SIG-M5 (cell line): ENCODE data around the gene JAKMIP2.

Experiments used
- DNase-seq: peaks from one replicate; lab custom pipeline; 2025; lab: John Stamatoyannopoulos, UW

JAKMIP2 gene

DNA sequence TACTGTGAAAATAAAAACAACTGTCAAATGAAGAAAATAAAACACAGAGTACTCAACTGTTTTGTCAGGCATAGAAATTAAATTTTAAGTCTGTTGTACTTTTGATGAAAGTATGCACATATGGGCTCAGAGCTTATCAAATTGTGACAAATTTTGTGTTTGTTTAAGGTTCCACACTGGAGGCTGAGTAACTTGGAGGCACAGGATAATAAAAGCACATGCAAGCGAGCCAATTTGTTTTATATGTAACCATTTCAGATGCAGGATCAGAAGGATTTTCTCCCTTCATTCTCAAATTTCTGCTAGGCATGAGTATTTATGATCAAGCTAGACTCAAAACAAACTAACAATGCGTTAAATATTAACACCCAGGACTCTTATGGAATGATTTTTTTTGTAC, 87.8 kb downstream of the JAKMIP2 start:
- DNase-seq: no peak

DNA sequence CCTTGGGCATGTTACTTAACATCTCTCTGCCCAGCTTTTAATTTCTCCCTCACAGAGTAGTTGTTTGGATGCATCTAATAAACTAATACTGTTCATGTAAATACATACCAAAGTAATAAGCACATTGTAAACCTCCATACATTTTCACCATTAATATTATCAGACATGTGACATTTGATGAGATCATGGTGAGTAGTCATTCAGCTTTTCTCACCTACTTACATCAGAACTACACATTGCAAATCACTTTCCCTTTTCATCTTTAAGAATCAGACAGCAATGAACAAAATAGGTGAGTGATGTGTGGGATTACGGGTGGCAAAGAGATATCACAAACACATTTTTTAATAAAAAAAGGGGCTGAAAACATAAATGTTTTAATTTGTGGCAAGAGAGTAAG, 89.3 kb downstream of the JAKMIP2 start:
- no peak for DNase-seq

DNA sequence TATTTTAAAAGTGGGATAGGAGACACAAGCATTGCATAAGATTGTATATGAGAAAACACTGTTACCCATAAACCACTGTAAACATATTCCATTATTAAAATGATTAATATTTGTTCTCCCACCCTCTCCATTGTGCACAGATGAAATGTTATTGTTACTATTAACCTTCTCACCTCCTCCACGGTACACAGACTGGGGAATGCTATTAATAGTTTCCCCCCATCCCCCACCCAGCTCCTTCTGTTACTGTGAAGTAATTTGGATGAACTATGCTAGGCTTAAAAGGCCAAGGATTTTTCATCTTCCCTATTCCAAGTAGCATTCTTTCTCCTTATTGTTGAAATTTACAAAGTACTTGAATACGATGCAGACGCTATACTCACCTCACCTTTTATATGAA, 91.4 kb downstream of the JAKMIP2 start:
- no peak for DNase-seq

DNA sequence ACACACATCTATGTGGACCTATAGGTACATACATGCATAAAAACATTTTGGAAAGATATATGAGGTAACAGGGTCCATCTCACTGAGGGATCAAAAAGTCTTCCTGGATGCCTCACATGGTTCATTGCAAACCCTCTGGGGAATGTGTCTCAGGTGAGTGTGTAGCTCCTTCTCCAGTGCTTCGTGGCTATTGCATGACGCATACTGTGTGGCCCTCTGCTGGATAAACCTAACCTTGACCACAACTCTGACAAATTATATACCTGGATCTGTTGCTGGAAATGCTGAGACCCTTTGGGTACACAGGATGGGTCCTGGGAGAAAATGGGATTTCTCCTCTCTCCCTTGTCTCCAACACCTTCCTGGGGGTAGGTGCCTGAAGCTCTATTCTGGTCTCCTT, 91.9 kb downstream of the JAKMIP2 start:
- DNase-seq: no peak

DNA sequence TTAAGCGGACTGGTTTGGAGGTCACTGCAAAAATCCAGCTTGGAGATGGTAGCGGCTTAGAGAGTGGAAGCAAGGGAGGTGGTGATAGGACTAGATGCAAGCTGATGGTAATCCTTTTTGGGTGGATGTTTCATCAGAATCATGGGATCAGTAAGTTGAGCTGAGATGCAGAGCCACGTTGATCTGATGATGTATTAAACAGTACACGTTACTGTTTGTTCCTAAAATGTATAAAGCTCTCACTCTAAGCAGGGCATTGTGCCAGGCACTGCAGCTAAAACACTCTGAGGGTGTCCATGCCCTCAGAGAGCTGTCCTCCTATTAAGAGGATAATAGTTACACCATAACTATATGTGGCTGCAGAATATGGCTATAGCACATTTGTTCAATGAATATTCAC, 93.1 kb downstream of the JAKMIP2 start:
- no peak for DNase-seq

DNA sequence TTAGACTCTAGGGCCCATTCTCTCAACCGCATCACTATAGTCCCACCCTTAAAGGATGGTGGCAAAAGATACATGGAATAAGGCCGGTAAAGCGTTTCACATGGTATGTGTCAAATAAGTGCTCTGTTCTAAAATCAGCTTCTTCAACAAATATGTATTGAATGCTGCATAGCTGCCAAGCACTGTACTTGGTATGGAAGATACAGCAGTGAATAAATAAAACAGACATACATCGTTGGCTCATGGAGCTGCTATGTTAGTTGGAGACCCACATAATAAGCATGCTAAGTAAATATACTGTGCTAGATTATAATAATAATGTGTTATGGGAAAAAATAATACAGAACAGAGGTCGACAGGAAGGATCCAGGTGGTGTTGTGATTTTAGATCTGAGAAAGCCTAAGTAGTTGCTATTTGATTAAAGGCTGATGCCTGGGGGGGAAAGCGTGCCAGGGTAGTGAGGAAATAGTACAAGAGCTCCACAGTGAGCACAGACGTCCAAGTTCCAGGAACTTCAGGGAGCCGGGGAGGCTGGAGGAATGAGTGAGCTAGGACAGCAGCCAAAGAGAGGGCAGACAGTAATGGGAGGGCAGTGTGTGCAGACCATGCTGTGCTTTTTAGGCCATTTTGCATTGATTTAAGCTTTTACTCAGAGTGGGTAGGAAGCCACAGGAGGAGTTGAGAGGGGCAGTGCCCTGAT, 93.7 kb downstream of the JAKMIP2 start:
- DNase-seq: no peak

DNA sequence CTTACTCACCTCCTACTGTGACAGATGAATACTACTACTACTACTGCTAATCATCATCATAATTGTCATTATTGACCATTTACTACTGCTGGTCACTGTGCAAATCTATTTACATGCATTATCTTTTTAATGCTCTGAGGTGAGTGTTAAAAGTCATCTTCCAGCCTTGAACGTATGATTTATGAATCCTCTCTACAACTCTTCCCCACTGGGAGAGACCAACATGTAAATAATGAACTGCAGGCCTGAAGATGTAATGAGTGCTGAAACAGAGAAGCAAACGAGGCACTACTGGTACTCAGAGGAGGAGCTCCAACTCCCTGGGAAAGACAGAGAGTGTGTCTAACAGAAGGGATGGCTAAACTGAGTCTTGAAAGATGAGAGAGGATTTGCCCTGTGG, 95.4 kb downstream of the JAKMIP2 start:
- no peak for DNase-seq

DNA sequence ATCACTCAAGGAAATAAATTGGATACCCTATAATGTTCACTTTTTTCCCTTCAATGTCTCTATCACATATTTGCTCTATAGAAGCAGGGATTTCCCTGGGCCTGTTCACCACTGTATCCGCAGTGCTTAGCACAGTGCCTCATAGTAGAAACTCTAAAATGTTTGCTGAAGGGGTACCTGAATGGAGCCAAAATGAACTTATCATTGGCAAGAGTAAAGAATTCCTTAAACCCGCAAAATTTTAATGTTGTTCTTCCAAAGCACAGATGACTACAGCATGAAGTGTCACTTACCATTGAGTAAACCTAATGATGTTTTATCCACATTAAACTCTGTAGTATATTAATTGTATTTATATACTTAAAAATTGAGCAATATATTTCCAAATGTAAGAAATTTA, 96.1 kb downstream of the JAKMIP2 start:
- DNase-seq: no peak

DNA sequence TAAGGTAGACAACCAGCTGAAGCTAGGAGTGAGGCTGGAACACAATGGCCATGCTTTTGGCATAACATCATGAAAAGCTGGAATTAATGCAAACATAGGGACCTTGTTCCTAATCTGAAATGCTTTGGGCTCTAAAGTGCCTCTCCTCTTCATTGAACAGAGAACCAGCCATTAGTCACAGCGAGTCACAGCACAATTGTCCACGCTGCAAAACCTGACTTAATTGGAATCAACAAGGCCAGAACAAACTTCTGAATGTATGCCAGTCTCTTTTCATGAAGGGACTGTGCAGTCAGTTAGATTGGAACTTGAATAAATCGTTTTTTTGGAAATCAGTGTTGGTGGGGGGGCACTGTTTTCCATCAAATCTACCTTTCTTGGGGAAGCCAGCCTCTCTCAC, 96.5 kb downstream of the JAKMIP2 start:
- DNase-seq: no peak

DNA sequence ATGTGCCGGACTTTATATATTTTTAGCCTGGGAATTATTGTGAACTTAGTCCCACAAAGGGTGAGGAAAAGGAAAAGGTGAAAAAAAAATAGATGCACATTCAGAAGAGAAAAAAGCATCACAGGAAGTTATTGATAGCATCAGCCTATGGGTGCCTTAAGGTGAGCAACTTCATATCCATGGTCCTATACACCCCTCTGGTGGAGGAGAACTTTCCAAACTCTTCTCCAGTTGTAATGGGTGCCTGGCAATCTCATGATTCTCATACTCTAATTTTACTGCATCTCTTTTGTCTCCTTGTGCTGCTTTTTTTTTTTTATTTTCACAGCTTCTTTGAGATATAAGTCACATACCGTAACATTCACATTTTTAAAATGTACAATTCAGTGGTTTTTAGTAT, 107.4 kb downstream of the JAKMIP2 start:
- DNase-seq: no peak

DNA sequence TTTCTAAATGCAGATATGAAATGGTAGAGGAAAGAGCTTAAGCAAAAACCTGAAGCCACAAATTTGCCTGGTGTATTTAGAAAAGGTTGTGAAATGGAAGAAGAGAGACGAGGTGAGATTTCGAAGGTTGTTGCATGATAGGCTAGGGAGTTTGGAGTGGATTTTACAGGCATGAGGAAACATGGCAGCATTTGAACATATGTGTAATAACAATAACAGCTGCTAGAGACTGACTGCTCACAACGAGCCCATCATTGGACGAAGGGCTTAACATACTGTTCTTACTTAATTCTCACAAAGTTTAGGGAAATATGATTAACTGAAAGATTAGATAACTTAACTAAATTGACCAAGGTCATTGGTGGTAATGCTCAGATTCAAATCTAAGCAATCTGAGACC, 108.1 kb downstream of the JAKMIP2 start:
- no peak for DNase-seq

DNA sequence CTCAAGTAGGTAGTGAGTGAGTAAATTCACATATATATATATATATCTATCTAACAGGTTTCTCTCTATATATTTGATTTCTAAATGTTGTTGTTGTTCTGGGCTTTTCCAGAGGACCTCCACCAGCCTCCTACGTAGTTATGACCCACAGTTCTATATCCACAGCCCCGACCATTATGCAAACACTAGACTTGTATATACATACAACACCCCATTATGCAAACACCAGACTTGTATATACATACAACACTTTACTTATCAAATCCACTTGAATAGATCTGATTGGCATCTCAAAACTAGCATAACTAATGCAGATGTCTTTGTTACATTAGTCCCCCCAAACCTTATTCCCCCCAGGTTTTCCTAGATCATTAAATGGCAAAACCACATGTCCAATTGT, 108.7 kb downstream of the JAKMIP2 start:
- DNase-seq: no peak

DNA sequence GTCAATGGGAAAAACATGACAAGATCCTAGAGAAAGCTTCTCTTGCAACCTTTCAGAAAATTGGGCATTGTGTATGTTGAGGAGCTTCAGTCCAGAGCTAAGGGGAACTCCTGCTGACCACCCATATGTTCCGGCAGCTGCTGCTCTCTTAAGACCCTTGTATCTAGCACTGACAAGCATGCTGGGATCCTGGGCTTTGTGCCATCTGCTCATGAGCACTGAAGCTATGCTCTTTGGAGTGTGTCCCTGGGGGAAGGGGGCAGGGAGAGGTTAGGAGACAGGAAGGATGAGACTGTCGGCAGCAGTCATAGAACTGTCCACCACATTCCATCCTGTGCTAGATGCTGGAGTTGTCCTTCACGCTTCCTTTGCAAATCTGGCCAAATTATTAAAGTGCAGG, 109.3 kb downstream of the JAKMIP2 start:
- DNase-seq: no peak

DNA sequence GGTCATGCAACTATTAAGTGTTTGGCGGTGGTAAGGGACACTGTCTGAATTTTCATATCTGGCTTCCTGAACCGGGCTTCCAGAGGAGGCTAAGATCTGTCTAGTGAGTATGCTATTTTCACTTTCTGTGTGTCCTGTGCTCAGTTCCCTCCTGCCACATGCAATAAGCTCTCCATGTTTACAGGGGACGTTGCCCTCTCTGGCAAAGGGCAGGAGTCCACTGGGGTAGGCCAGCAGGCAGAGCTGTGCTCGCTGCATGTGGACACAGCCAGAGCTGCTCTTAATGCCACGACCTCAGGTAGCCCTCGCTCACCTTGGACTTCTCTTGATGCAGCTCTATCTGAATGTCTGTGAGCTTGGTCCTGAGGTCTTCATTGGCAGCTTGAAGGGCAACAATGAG, 111.2 kb downstream of the JAKMIP2 start:
- no peak for DNase-seq

DNA sequence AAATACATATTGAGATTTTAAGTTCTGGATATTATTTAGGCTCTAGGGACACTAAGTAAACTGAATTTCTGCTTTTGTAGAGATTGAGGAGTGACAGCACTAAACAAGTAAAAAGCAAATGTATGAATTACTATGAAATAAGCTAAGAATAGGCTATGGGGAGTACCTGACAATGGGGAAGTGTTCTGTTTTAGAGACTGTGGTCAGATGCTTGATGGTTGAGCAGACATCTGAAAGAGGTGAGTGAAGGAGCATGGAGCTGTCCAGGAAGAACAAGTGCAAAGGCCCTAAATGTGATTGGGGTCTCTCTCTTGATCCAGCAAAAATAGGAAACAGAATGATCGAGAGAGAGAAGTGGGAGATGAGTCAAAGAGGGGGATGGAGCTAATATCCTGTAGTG, 111.7 kb downstream of the JAKMIP2 start:
- DNase-seq: no peak

DNA sequence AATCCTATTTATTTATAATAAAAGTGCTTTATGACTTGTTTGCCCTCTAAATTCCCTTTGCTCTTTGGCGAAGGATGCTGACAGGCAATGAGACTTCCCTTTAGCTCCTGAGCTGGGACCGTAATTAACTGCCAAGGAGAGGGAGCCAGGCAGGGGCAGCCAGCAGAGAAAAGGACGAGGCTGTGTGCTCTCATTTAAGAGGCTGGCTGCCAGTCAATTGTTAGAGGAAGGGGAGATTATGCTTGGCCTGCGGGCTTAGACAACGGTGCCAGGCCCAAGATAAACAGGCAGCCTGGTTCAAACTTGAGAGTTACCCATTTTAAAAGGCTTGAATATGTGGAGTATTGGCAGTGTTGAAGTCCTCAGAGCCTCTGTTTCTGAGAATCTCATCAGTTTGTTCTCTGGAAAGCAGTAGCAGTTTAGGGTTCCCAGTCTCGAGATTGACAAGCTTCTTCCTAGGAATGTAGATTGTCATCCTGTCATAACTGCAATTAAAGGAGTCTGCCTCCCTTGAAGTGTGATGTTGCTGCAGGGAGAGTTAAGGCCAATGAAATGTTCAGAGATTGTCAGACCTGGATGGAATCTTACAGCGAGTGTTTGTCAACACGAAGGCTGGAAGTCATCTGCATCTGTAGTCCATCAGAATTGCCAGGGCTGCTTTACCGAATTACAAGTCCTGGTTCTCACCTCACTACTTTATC, 113.2 kb downstream of the JAKMIP2 start:
- no peak for DNase-seq

DNA sequence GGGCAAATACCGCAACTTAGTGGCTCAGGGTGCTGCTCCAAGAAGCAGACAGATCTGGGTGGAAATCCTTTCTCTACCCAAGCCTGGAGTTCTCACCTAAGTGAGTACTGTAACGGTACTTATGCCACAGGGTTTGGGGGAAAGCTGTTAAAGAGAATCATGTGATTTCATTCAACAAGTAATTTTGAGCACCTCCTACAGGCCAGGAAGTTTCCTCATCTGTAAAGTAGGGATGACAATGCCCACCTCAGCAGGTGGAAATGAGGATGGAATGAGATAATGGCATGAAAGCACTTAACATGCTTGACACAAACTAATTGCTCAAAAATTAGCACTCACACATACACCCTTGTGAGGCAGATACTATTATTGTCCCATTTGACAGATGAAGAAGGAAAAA, 114.1 kb downstream of the JAKMIP2 start:
- no peak for DNase-seq

DNA sequence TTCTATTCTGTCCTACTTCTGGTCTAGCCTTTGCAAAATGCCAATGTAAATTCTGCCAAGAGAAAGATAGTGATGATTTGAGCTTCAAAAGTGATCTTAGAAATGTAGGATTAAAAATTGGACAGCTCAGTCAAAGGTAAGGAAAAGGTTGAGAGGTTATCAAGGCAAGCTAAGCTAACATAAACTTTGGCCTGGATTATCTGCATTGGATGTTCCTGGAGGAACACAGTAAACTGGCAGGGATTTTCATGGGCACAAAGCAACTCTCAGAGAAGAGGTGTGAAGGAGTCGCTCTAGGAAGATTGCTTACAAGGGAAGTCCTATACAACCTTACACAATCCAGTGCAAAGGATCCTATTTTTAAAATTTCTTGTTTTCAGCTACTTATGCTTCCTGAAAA, 115.2 kb downstream of the JAKMIP2 start:
- DNase-seq: no peak

DNA sequence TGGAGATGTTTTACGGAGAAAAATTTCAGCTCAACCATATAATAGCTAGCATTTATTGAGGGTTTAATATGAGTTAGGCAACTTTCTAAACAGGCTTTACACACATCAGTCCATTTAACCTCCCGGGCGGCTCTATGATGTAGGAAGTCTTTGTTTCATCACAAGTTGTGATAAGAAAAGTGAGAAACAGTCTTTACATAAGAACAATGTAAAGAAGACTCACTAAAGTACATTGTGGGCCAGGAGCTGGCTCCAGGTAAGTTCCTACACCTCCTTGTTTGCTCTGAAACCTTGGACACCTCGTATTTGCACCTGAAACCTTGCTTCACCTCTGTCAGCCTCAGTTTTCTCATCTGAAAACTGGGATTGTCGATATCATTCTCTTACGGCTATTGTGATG, 116.1 kb downstream of the JAKMIP2 start:
- DNase-seq: no peak

DNA sequence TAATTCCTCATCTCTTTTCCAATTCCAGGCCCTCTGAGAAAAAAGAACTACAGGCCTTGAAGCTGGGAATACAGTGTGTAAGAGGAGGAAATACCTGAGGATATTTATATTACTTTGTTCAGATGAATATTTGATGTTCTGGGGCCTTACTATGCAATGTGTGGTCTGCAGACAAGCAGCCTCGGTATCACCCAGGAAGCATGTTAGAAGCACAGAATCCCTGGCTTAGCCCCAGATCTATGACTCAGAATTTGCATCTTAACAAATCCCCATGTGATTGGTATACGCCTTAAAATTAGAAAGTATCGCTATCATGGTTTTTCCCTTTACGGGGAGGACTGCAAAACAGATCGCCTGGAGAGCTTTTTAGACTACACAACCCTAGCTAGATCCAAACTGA, 121.0 kb downstream of the JAKMIP2 start:
- no peak for DNase-seq

DNA sequence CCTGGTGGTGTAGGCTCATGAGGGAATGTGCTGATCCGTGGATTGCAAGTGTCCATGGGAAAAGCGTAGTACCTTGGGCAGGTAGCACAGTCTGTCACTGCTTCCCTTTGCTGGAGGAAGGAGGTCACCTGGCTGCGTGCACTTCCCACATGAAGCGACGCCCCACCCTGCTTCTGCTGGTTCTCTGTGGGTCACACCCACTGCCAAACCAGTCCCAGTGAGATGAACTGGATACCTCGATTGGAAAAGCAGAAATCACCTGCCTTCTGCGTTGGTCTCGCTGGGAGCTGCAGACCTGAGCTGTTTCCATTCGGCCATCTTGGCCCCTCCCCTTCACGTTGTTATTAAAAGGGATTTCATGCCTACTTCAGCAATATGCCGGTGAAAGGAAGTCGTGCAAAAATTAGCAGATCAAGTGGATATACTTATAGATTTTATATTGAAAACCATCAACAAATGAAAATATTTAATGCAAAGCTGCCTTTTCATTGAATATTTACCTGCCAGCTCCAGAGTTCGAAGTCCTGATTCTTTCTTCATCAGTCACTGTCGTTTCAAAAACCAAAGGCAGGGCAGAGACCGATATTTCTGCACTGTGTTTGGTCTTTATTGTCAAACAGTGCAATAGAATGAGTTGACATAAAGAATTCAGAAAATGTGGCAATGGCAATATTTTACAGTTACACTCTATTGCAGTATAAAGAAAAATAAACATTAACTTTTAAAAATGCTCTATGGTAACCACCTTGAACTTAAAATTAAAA, 123.2 kb downstream of the JAKMIP2 start:
- DNase-seq: no peak

DNA sequence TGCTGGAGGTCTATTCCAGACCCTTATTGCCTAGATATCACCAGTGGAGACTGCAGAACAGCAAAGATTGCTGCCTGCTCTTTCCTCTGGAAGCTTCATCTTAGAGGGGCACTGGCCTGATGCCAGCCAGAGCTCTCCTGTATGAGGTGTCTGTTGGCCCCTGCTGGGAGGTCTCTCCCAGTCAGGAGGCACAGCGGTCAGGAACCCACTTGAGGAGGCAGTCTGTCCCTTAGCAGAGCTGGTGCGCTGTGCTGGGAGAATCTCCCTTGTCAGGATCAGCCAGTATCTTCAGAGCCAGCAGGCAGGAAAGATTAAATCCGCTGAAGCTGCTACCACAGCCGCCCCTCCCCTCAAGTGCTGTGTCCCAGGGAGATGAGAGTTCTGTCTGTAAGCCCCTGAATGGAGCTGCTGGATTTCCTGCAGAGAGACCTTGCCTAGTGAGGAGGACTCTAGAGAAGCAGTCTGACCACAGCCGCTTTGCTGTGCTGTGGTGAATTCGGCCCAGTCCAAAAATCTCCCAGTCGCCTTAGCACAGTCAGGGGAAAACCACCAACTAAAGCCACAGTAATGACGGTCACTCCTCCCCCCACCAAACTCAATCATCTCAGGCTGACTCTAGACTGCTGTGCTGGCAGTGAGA, 124.1 kb downstream of the JAKMIP2 start:
- DNase-seq: no peak

DNA sequence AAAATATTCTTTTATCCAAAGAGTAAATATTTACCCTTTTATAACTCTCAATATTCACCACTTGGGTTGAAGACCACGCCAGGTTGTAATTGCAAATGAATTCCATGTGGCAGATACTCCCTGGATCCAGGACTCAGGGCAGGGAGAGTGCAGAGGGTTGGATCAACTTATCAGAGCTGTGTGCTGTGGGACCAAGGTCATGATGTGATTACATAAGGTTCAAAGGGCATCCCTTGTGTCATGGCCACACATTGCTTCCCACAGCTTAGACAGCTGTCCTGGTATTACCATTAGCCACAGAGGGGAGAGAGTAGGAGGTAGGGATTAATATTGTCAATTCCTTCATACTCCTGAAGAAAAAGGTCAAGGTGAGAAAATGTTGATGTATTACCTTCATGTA, 133.9 kb downstream of the JAKMIP2 start:
- no peak for DNase-seq
